Measurements from ENCODE around the gene MARK4. TPM values are rescaled to one million over a fixed set of nuclear protein-coding genes. Genes with fewer than 3 reads are reported as not detected.

The MARK4 gene
- total RNA-seq, 2 experiments from 2014 or later, result 18.5 to 19.9 TPM

- Mint-ChIP-seq H3K9me3 (no peaks in the 10 kb centered on the region), H3K27ac (no peak overlapping the region), H3K4me3 (no peak overlapping the region), H3K4me1 (ENCODE audit: low read depth) (no peaks in the 10 kb centered on the region), H3K36me3 (ENCODE audit: low read depth) (peaks cover 19% of the 10 kb centered on the region), H3K27me3 (no peaks in the 10 kb centered on the region)
- intact Hi-C loops (cut with micrococcal nuclease), result no loop called here
- no peak for DNase-seq
- no peak for ATAC-seq
- TF ChIP-seq CTCF (IDR thresholded peaks at IDR 0.05), result no peak
- ChIA-PET POLR2A (interaction anchor here (0.6 kb wide), 1 partner anchor 121 kb away, joined by 3 read pairs; no protein-coding TSS in a partner anchor), CTCF (interaction anchor here (2.3 kb wide), 1 partner anchor 48 kb away, joined by 5 read pairs; no protein-coding TSS in a partner anchor)
Observed at GRCh38 chr19:45354241-45354842, 103.3 kb downstream of the MARK4 start.

Other genes with a start within 250 kb of the MARK4 start
- gene RELB, start 249.8 kb upstream of the MARK4 start, total RNA-seq, result 10 to 100 TPM; 37.6 to 37.9 TPM
- gene CLASRP, start 212.2 kb upstream of the MARK4 start, total RNA-seq, result 10 to 100 TPM; 72.7 to 80.5 TPM
- 1 to 10 TPM; 5.0 to 6.3 TPM for gene ZNF296, start 174.8 kb upstream of the MARK4 start, total RNA-seq
- 10 to 100 TPM; 44.1 to 46.8 TPM for gene GEMIN7, start 172.0 kb upstream of the MARK4 start, total RNA-seq
- gene PPP1R37, start 158.1 kb upstream of the MARK4 start, total RNA-seq, result 10 to 100 TPM; 20.9 to 21.2 TPM
- under 1 TPM; 0.07 to 0.16 TPM for gene NKPD1, start 90.3 kb upstream of the MARK4 start, total RNA-seq
- 10 to 100 TPM; 27.3 to 28.8 TPM for gene TRAPPC6A, start 73.0 kb upstream of the MARK4 start, total RNA-seq
- 10 to 100 TPM in 1 of 2 experiments, 1 to 10 TPM in 1; 8.9 to 10.8 TPM for gene BLOC1S3, start 72.5 kb upstream of the MARK4 start, total RNA-seq
- not detected for gene EXOC3L2, start 5.9 kb upstream of the MARK4 start, total RNA-seq
- gene CKM, start 71.6 kb downstream of the MARK4 start, total RNA-seq, result not detected
- gene KLC3, start 89.5 kb downstream of the MARK4 start, total RNA-seq, result not detected
- 10 to 100 TPM; 23.2 to 25.6 TPM for gene ERCC2, start 119.3 kb downstream of the MARK4 start, total RNA-seq
- 1 to 10 TPM; 4.6 to 5.8 TPM for gene PPP1R13L, start 153.8 kb downstream of the MARK4 start, total RNA-seq
- gene POLR1G, start 155.4 kb downstream of the MARK4 start, total RNA-seq, result 10 to 100 TPM in 1 of 2 experiments, 1 to 10 TPM in 1; 9.8 to 11.6 TPM
- gene ERCC1, start 172.6 kb downstream of the MARK4 start, total RNA-seq, result 10 to 100 TPM; 41.6 to 46.5 TPM
- 10 to 100 TPM; 70.0 to 71.2 TPM for gene FOSB, start 216.7 kb downstream of the MARK4 start, total RNA-seq
- 1 to 10 TPM; 2.6 to 3.0 TPM for gene RTN2, start 245.8 kb downstream of the MARK4 start, total RNA-seq
- 1 to 10 TPM; 3.7 to 4.2 TPM for gene PPM1N, start 247.2 kb downstream of the MARK4 start, total RNA-seq

All from activated CD8-positive, alpha-beta T cell treated with anti-CD3 and anti-CD28 coated beads for 36 hours (primary cell).